Ovary (tissue), 3 donors: Measurements from ENCODE around the gene GLT1D1.

ENCODE experiments used
- CTCF ChIP-seq, 3 donors: fragments of 450-650 bp in 2 of 3; fragments of 200-600 bp in 1 of 3; IDR thresholded peaks; one replicate each; pipeline versions ENCODE4 v1.5.1 to v1.8.0; 2016 to 2022; ENCODE audit warnings: antibody characterized with exemption in 3 of 3, mild to moderate bottlenecking in 1 of 3
- EP300 ChIP-seq: sonication (generic); formaldehyde crosslinking; IDR thresholded peaks from one replicate; pipeline ENCODE4 v1.6.1; 2017; ENCODE audit warnings: antibody characterized with exemption
- donor health status: DM: no; HTN: no; CAD: no.

- TF ChIP-seq CTCF (IDR thresholded peaks at IDR 0.05) (no peak), EP300 (no peak)
Measured at GRCh38 chr12:128992550-128992949, 139.3 kb downstream of the GLT1D1 start.
